ENCODE measurements around the gene SEMA3F. TPM values are rescaled to one million over a fixed set of nuclear protein-coding genes. Genes with fewer than 3 reads are reported as not detected.

SEMA3F gene
- polyA plus RNA-seq, 4 donors: 3.0 to 35.7 (median 4.3) TPM

DNA sequence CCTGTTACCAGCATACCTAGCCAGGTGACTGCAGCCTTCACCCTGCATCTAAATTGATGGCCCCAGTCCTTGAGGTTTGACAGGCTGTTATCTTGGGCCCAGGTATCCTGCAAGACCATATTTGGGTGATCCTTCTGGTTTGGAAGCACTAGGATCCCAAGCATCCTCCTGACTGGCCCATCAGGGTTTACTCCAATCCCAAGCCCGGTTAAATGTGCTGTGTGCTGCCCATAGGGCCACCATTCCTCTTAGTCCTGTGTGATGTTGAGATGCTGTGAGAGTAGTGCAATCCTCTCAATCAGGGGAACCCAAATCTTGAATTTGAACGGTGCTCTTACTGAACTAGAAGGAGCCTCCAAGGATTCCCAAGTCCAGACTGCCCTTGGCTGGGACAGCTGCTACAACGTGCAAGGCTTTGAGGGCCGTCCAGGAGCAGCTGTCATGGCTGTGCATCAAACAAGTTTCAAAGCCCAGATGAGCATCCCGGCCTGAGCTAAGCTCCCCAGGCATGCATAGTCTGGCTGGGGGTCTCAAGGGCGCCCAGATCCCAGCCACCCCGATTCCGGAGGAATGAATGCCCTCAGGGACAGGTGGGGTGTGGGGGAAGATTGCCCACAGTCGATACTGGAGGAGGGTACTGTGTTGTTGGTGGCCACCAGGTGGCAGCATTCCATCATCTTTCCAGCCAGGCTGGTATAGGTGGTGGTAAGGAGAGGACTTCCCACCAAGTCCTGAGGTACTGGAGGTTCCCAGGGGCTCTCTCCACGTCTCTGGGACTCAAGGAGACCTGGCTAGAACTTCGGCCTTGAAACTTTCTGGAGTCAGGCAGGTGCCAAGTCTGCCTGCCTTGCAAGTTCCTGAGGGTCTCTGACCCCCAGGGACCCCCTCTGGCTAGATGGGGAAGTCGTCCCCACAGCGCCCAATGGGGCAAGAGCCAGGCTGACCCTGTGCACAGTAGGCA, 33.8 kb upstream of the SEMA3F start:
- Histone ChIP-seq H3K27me3 (ENCODE audit: control insufficient read depth in 3 of 3, insufficient read depth in 3 of 3, low read length in 3 of 3) (peaks cover 0 to 12% (median 0%) of the 10 kb centered on the region in 3 donors), H3K4me3 (ENCODE audit: low read depth in 1 of 3, low read length in 3 of 3) (no peak overlapping the region), H3K4me1 (ENCODE audit: control insufficient read depth in 3 of 3, insufficient read depth in 2 of 3, low read depth in 1 of 3, low read length in 2 of 3) (peaks cover 2 to 25% (median 7%) of the 10 kb centered on the region in 3 donors), H3K9me3 (ENCODE audit: control insufficient read depth in 2 of 2, insufficient read depth in 1 of 2, low read depth in 1 of 2, low read length in 1 of 2) (no peaks in the 10 kb centered on the region), H3K27ac (ENCODE audit: low read depth in 1 of 3, low read length in 2 of 3) (no peak overlapping the region), H3K36me3 (ENCODE audit: control insufficient read depth in 3 of 3, insufficient read depth in 2 of 3, low read depth in 1 of 3, low read length in 3 of 3) (peaks cover 11 to 61% (median 25%) of the 10 kb centered on the region in 3 donors)
- no peak for FAIRE-seq
- 27 to 33% (median 33%) methylated on average over 13 of the region's 13 CpGs for WGBS, 3 donors
- peak; percentile 78 to 87 for DNase-seq

DNA sequence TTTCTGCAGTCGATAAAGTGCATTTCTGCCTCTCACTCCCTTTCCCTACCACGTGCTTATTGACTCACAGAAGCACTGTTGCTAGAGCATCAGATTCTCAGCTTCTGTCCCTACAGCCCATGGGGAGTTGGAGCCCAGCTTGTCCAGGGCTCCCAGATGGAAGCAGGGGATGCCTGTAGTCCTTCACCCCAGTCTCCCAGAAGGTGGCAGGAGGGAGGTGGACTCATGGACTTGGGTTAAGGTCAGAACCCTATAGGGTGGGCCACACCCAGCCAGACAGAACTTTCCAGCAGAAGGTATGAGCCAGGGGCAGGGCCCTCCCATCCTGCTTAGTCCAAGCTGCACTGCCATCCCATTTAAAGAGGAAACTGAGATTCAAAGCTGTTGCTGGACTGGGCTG, 33.1 kb upstream of the SEMA3F start:
- DNase-seq (peak; percentile 31 to 63), FAIRE-seq (no peak)
- Histone ChIP-seq H3K9me3 (ENCODE audit: control insufficient read depth in 2 of 2, insufficient read depth in 1 of 2, low read depth in 1 of 2, low read length in 1 of 2) (no peaks in the 10 kb centered on the region), H3K27ac (ENCODE audit: low read depth in 1 of 3, low read length in 2 of 3) (no peak overlapping the region), H3K4me3 (ENCODE audit: low read depth in 1 of 3, low read length in 3 of 3) (no peak overlapping the region), H3K4me1 (ENCODE audit: control insufficient read depth in 3 of 3, insufficient read depth in 2 of 3, low read depth in 1 of 3, low read length in 2 of 3) (peaks cover 2 to 33% (median 7%) of the 10 kb centered on the region in 3 donors), H3K36me3 (ENCODE audit: control insufficient read depth in 3 of 3, insufficient read depth in 2 of 3, low read depth in 1 of 3, low read length in 3 of 3) (peaks cover 5 to 55% (median 19%) of the 10 kb centered on the region in 3 donors), H3K27me3 (ENCODE audit: control insufficient read depth in 3 of 3, insufficient read depth in 3 of 3, low read length in 3 of 3) (peaks cover 0 to 12% (median 0%) of the 10 kb centered on the region in 3 donors)
- WGBS, 3 donors: 41 to 84% (median 73%) methylated on average over 2 of the region's 2 CpGs

DNA sequence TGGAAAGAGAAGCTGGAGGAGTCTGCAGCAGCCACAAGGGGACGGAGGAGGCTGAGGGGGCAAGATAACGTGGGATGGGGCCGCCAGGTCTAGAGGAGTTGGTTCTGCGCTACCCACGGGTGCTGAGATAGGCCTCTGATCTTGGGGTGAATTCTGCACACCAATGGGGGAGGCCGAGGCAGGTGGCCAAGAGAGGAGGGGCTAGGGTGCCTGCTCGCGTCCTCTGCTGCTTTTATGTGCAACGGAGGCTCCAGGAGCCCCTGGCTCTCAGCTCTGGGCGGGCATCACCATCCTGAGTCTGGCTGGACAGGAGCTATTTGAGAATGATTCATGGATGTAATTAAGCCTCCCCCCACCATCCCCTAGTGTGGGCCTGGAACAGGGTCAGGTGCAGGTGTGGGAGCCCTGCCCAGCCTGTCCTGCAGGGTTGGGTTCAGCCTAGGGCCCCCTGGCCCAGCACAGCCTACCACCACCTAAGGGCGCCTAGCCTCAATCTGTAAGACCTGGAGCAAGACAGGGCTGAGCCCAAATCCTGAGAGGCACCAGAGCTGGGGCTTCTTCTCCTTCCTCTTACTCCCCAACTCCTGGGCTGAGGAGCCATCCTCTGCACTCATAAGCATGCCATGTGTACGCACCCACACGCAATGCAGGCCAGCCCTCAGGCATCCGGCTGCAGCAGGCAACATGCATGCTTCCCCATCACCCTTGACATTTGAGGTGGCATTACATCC, 32.3 kb upstream of the SEMA3F start:
- H3K27ac ChIP-seq (ENCODE audit: low read depth in 1 of 3, low read length in 2 of 3): no peak overlapping the region
- H3K4me3 ChIP-seq (ENCODE audit: low read depth in 1 of 3, low read length in 3 of 3): no peak overlapping the region
- H3K36me3 ChIP-seq (ENCODE audit: control insufficient read depth in 3 of 3, insufficient read depth in 2 of 3, low read depth in 1 of 3, low read length in 3 of 3): peaks cover under 1 to 47% (median 12%) of the 10 kb centered on the region in 3 donors
- FAIRE-seq (no peak), DNase-seq (no peak)
- 77 to 82% (median 78%) methylated on average over 13 to 14 of the region's 14 CpGs for WGBS, 3 donors
- H3K9me3 ChIP-seq (ENCODE audit: control insufficient read depth in 2 of 2, insufficient read depth in 1 of 2, low read depth in 1 of 2, low read length in 1 of 2): no peaks in the 10 kb centered on the region
- H3K4me1 ChIP-seq (ENCODE audit: control insufficient read depth in 3 of 3, insufficient read depth in 2 of 3, low read depth in 1 of 3, low read length in 2 of 3): peaks cover 2 to 35% (median 10%) of the 10 kb centered on the region in 3 donors
- H3K27me3 ChIP-seq (ENCODE audit: control insufficient read depth in 3 of 3, insufficient read depth in 3 of 3, low read length in 3 of 3): peaks cover 0 to 12% (median 0%) of the 10 kb centered on the region in 3 donors

DNA sequence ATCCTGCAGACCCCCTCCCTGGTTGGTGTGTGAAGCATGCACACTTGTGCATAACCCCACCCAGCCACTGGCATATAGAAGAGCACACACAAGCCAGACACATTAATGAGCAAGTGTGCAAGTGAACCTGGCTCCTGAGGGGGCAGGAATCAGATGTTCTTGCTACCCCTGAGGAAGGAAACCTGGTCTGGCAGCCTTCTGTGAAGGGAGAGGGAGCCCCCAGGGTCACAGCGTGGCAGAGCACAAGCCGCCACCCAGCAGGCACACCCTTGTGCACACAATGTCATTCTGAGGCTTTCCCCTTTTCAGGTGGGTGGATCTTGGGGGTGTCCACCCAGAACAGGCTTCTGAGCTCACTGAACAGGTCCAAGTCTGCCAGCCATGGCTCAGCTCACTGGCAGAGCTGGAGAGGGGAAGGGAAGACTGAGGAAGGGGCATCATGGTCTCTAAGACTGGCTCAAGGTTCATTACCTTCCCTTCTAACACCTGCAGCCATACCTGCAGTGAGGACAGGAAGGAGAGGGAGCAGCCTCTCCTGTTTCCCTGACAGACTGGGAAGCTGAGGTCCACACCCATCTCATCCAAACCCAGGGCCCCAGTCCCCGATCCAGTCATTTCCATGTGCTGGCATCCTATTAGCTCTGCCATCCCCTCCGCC, 31.6 kb upstream of the SEMA3F start:
- Histone ChIP-seq H3K27me3 (ENCODE audit: control insufficient read depth in 3 of 3, insufficient read depth in 3 of 3, low read length in 3 of 3) (peaks cover 0 to 12% (median 0%) of the 10 kb centered on the region in 3 donors), H3K27ac (ENCODE audit: low read depth in 1 of 3, low read length in 2 of 3) (no peak overlapping the region), H3K9me3 (ENCODE audit: control insufficient read depth in 2 of 2, insufficient read depth in 1 of 2, low read depth in 1 of 2, low read length in 1 of 2) (no peaks in the 10 kb centered on the region), H3K36me3 (ENCODE audit: control insufficient read depth in 3 of 3, insufficient read depth in 2 of 3, low read depth in 1 of 3, low read length in 3 of 3) (peaks cover 0 to 40% (median 6%) of the 10 kb centered on the region in 3 donors), H3K4me3 (ENCODE audit: low read depth in 1 of 3, low read length in 3 of 3) (no peak overlapping the region), H3K4me1 (ENCODE audit: control insufficient read depth in 3 of 3, insufficient read depth in 2 of 3, low read depth in 1 of 3, low read length in 2 of 3) (peaks cover 2 to 35% (median 10%) of the 10 kb centered on the region in 3 donors)
- FAIRE-seq (no peak), DNase-seq (peak in 1 of 2 donors; percentile 30)
- WGBS, 3 donors: 34 to 60% (median 46%) methylated on average over 4 of the region's 4 CpGs

DNA sequence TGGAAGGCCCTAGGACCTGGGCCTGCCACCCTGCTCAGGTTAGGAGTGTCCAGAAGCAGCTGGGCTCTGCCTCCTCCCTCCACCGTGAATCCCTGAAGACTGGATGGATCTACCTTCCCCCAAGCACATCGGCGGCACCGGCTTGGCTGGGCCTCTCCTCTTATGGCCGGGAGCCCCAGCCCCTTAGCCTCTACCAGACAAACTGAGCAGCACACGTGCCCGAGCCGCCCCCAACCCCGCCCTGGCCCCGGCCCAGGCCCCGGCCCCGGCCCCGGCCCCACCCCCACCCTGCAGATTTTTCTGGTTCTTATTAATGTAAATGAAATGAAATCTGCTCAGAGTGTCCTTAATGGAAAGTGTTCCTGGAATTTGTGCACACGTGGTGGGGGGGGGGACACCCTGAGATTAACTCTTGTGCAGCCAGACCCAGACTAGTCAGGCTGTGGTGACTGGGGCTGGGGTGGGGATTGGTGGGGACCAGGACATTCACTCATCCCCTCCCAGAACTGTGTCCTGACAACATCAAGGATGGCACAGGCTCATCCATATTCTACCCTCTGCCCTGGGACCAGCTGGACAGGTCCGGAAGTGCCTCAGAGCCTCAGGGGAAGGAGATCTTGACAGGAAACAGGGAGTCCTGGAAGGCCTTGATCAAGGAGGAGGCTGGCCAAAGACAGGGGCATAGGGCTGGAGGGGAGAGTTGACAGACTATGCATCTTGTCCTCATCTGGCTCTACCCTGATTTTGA, 30.9 kb upstream of the SEMA3F start:
- peaks cover 2 to 35% (median 10%) of the 10 kb centered on the region in 3 donors for H3K4me1 ChIP-seq (ENCODE audit: control insufficient read depth in 3 of 3, insufficient read depth in 2 of 3, low read depth in 1 of 3, low read length in 2 of 3)
- no peak overlapping the region for H3K4me3 ChIP-seq (ENCODE audit: low read depth in 1 of 3, low read length in 3 of 3)
- 20 to 34% (median 24%) methylated on average over 15 of the region's 15 CpGs for WGBS, 3 donors
- H3K27ac ChIP-seq (ENCODE audit: low read depth in 1 of 3, low read length in 2 of 3): no peak overlapping the region
- DNase-seq: no peak
- peaks cover 0 to 34% (median 2%) of the 10 kb centered on the region in 3 donors for H3K36me3 ChIP-seq (ENCODE audit: control insufficient read depth in 3 of 3, insufficient read depth in 2 of 3, low read depth in 1 of 3, low read length in 3 of 3)
- no peaks in the 10 kb centered on the region for H3K9me3 ChIP-seq (ENCODE audit: control insufficient read depth in 2 of 2, insufficient read depth in 1 of 2, low read depth in 1 of 2, low read length in 1 of 2)
- no peak for FAIRE-seq
- H3K27me3 ChIP-seq (ENCODE audit: control insufficient read depth in 3 of 3, insufficient read depth in 3 of 3, low read length in 3 of 3): peaks cover 0 to 12% (median 0%) of the 10 kb centered on the region in 3 donors

DNA sequence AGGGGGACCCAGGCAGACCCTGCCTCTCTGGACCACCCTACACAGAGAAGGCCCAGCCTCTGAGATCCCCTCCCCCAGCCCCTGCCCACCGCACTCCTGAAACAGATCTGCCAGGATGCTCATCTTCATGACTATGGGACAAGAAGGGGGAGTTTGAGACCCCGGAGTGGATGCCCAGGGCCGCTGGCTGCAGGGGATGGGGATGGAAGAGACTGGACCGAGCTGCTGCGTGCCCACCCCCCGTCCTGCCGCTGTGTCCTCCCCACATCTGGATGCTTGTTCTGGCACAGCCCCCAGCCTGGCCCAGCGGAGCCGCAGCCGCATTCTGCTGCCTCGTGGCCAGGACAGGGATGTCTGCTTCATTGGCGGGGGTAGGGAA, 30.3 kb upstream of the SEMA3F start:
- no peak overlapping the region for H3K4me3 ChIP-seq (ENCODE audit: low read depth in 1 of 3, low read length in 3 of 3)
- H3K4me1 ChIP-seq (ENCODE audit: control insufficient read depth in 3 of 3, insufficient read depth in 2 of 3, low read depth in 1 of 3, low read length in 2 of 3): peaks cover 2 to 35% (median 10%) of the 10 kb centered on the region in 3 donors
- FAIRE-seq (no peak), DNase-seq (no peak)
- peaks cover 0 to 12% (median 0%) of the 10 kb centered on the region in 3 donors for H3K27me3 ChIP-seq (ENCODE audit: control insufficient read depth in 3 of 3, insufficient read depth in 3 of 3, low read length in 3 of 3)
- peaks cover 0 to 29% (median 2%) of the 10 kb centered on the region in 3 donors for H3K36me3 ChIP-seq (ENCODE audit: control insufficient read depth in 3 of 3, insufficient read depth in 2 of 3, low read depth in 1 of 3, low read length in 3 of 3)
- no peak overlapping the region for H3K27ac ChIP-seq (ENCODE audit: low read depth in 1 of 3, low read length in 2 of 3)
- H3K9me3 ChIP-seq (ENCODE audit: control insufficient read depth in 2 of 2, insufficient read depth in 1 of 2, low read depth in 1 of 2, low read length in 1 of 2): no peaks in the 10 kb centered on the region
- 54 to 84% (median 83%) methylated on average over 12 of the region's 12 CpGs for WGBS, 3 donors

DNA sequence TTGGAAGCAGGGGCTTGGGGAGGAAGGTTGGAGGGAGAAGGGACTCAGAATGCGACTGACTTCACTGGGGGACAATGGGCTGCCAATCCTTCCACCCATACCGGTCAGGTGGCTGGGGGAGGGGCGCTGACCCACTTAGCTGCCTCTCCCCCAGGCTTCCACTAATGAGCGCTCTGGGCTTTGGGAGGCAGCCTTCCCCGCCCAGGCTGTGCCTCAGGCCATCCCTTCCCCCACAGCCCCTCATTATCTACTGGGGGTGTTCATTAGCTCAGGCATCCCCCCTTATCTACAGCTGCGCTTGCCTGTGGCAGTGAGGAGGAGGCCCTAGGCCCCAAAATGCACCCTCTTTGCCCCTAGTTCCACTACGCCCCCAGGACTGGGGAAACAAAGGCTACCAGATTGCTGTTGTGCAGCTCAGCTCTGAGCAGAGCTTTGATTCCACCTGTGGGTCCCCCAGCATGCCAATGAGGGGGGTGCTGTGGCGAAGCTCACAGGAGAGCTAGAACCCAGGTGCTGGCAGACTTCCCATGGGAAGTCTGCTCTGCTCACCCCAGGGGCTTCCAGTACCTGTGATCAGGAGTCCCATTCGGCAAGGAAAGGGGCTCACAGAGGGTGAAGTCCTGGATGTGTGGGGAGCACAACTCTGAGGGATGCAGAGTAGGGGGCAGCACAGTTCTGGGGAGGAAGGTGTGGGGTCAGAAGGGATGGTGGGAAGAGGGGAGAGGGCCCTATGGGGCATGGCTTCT, 29.4 kb upstream of the SEMA3F start:
- FAIRE-seq (no peak), DNase-seq (no peak)
- Histone ChIP-seq H3K27ac (ENCODE audit: low read depth in 1 of 3, low read length in 2 of 3) (peak overlapping the region in 1 of 3 donors; percentile 23), H3K4me1 (ENCODE audit: control insufficient read depth in 3 of 3, insufficient read depth in 2 of 3, low read depth in 1 of 3, low read length in 2 of 3) (peaks cover 2 to 35% (median 10%) of the 10 kb centered on the region in 3 donors), H3K27me3 (ENCODE audit: control insufficient read depth in 3 of 3, insufficient read depth in 3 of 3, low read length in 3 of 3) (peaks cover 0 to 15% (median 0%) of the 10 kb centered on the region in 3 donors), H3K36me3 (ENCODE audit: control insufficient read depth in 3 of 3, insufficient read depth in 2 of 3, low read depth in 1 of 3, low read length in 3 of 3) (peaks cover 0 to 20% (median 0%) of the 10 kb centered on the region in 3 donors), H3K9me3 (ENCODE audit: control insufficient read depth in 2 of 2, insufficient read depth in 1 of 2, low read depth in 1 of 2, low read length in 1 of 2) (no peaks in the 10 kb centered on the region), H3K4me3 (ENCODE audit: low read depth in 1 of 3, low read length in 3 of 3) (no peak overlapping the region)
- WGBS, 3 donors: 64 to 84% (median 64%) methylated on average over 8 to 9 of the region's 9 CpGs

Data from small intestine (tissue), 7 donors.